SK-N-SH (cell line): ENCODE data around the gene MRPL51. TPM values are rescaled to one million over a fixed set of nuclear protein-coding genes. Genes with fewer than 3 reads are reported as not detected.

Source experiments
- CTCF ChIA-PET: fragments of 300-600, 350-600 bp; formaldehyde crosslinking; extraction: SDS; loops from one replicate; lab custom pipeline; 2021; lab: Yijun Ruan, JAX
- POLR2A ChIA-PET: fragments of 350-600 bp; sonication (Branson Sonifier 250); formaldehyde crosslinking; extraction: SDS; loops from one replicate; lab custom pipeline; 2020; ENCODE audit warnings: antibody characterized with exemption, inconsistent platforms; lab: Yijun Ruan, JAX
- DNase-seq: peaks from one replicate; pipeline ENCODE4 v3.0.0; 2012
- H2AFZ ChIP-seq: fragments of 200-600 bp; sonication (generic); 2 replicates; pipeline ENCODE4 v1.8.1; 2016; ENCODE audit warnings: antibody characterized with exemption, mild to moderate bottlenecking, low read depth
- H3F3A ChIP-seq: fragments of 200-600 bp; sonication (generic); replicated peaks from 2 replicates; pipeline ENCODE3; 2016; ENCODE audit warnings: antibody characterized with exemption, mild to moderate bottlenecking; ENCODE audit not compliant: insufficient read depth
- H3K27ac ChIP-seq, 2 experiments: fragments of 200-500 bp in 1 of 2; fragments of 200-600 bp in 1 of 2; sonication (Bioruptor generic) in 1 of 2; sonication (generic), shearing (Covaris generic) in 1 of 2; 2 replicates each; pipeline versions ENCODE4 v1.5.1 to v1.6.1; 2014 to 2016; ENCODE audit warnings: low read depth in 2 of 2, inconsistent platforms in 1 of 2, low read length in 1 of 2, mild to moderate bottlenecking in 1 of 2, mixed read lengths in 1 of 2
- H3K27me3 ChIP-seq: fragments of 200-600 bp; sonication (generic), shearing (Covaris generic); 2 replicates; pipeline ENCODE4 v1.6.1; 2016; ENCODE audit warnings: mixed run types; ENCODE audit not compliant: insufficient read depth
- H3K36me3 ChIP-seq, 2 experiments: fragments of 200-500 bp in 1 of 2; fragments of 200-600 bp in 1 of 2; sonication (Bioruptor generic) in 1 of 2; sonication (generic) in 1 of 2; replicated peaks in 1 of 2; 2 replicates each; pipeline versions ENCODE3 to v1.5.1; 2014 to 2016; ENCODE audit warnings: low read length in 1 of 2, mild to moderate bottlenecking in 1 of 2; ENCODE audit not compliant: insufficient read depth in 2 of 2, control insufficient read depth in 1 of 2
- H3K4me1 ChIP-seq, 2 experiments: fragments of 200-500 bp in 1 of 2; fragments of 200-600 bp in 1 of 2; sonication (Bioruptor generic) in 1 of 2; sonication (generic), shearing (Covaris generic) in 1 of 2; 2 replicates each; pipeline versions ENCODE4 v1.5.1 to v1.6.1; 2014 to 2016; ENCODE audit warnings: low read depth in 1 of 2, low read length in 1 of 2, mixed run types in 1 of 2; ENCODE audit not compliant: insufficient read depth in 2 of 2, control insufficient read depth in 1 of 2
- H3K4me2 ChIP-seq: fragments of 200-600 bp; sonication (generic), shearing (Covaris generic); 2 replicates; pipeline ENCODE4 v1.6.1; 2017; ENCODE audit warnings: mixed run types
- H3K4me3 ChIP-seq, 2 experiments: fragments of 200-500 bp in 1 of 2; fragments of 200-600 bp in 1 of 2; sonication (Bioruptor generic) in 1 of 2; sonication (generic), shearing (Covaris generic) in 1 of 2; 2 replicates each; pipeline versions ENCODE4 v1.5.1 to v1.8.1; 2014 to 2016; ENCODE audit warnings: low read depth in 2 of 2, inconsistent platforms in 1 of 2, low read length in 1 of 2, mild to moderate bottlenecking in 1 of 2, mixed read lengths in 1 of 2, moderate library complexity in 1 of 2
- H3K79me2 ChIP-seq: fragments of 200-600 bp; sonication (generic); 2 replicates; pipeline ENCODE4 v1.8.1; 2017; ENCODE audit warnings: mild to moderate bottlenecking; ENCODE audit not compliant: insufficient read depth
- H3K9ac ChIP-seq: fragments of 200-600 bp; sonication (generic); 2 replicates; pipeline ENCODE4 v1.6.1; 2017; ENCODE audit warnings: mixed run types
- H3K9me2 ChIP-seq: fragments of 200-600 bp; sonication (generic); 2 replicates; pipeline ENCODE4 v1.6.1; 2017; ENCODE audit warnings: mixed run types
- H3K9me3 ChIP-seq: fragments of 200-600 bp; sonication (generic); 2 replicates; pipeline ENCODE4 v1.6.1; 2017; ENCODE audit warnings: mixed run types, mild to moderate bottlenecking, moderate library complexity
- H4K20me1 ChIP-seq: fragments of 200-600 bp; sonication (generic); 2 replicates; pipeline ENCODE4 v1.6.1; 2017; ENCODE audit warnings: mild to moderate bottlenecking, mixed run types; ENCODE audit not compliant: insufficient read depth
- ELF1 ChIP-seq: IDR thresholded peaks from 2 replicates; pipeline ENCODE4 v1.4.0; 2012
- EP300 ChIP-seq, 2 experiments: IDR thresholded peaks; 2 replicates each; pipeline versions ENCODE4 v1.4.0 to v1.6.1; 2012; ENCODE audit warnings: borderline replicate concordance in 1 of 2, low read depth in 1 of 2, low read length in 1 of 2
- EZH2phosphoT487 ChIP-seq: fragments of 200-600 bp; sonication (generic); IDR thresholded peaks from 2 replicates; pipeline ENCODE4 v1.6.1; 2017; ENCODE audit warnings: low read depth, mixed run types, mild to moderate bottlenecking, antibody characterized with exemption, moderate library complexity, borderline replicate concordance
- FOSL2 ChIP-seq: IDR thresholded peaks from 2 replicates; pipeline ENCODE4 v1.4.0; 2012; ENCODE audit warnings: low read depth, mild to moderate bottlenecking, moderate library complexity, borderline replicate concordance
- FOXJ3 ChIP-seq: sonication (generic); formaldehyde crosslinking; IDR thresholded peaks from 2 replicates; pipeline ENCODE4 v1.5.1; 2020; ENCODE audit warnings: mild to moderate bottlenecking, missing genetic modification reagents
- IRF3 ChIP-seq: fragments of 150-350 bp; IDR thresholded peaks from 2 replicates; pipeline ENCODE4 v1.6.1; 2016; ENCODE audit warnings: mild to moderate bottlenecking, low read depth, low read length
- JUND ChIP-seq: IDR thresholded peaks from 2 replicates; pipeline ENCODE4 v1.4.0; 2012
- MEF2A ChIP-seq: IDR thresholded peaks from 2 replicates; pipeline ENCODE4 v1.4.0; 2012; ENCODE audit warnings: low read depth, borderline replicate concordance
- MXI1 ChIP-seq: IDR thresholded peaks from 2 replicates; pipeline ENCODE4 v1.6.1; 2012; ENCODE audit warnings: mild to moderate bottlenecking, low read depth, low read length, improper control_type of control experiment
- NFIC ChIP-seq: IDR thresholded peaks from 2 replicates; pipeline ENCODE4 v1.4.0; 2012; ENCODE audit warnings: borderline replicate concordance
- NRF1 ChIP-seq: IDR thresholded peaks from 2 replicates; pipeline ENCODE4 v1.6.1; 2012; ENCODE audit warnings: low read depth, mild to moderate bottlenecking, low read length
- PBX3 ChIP-seq: IDR thresholded peaks from 2 replicates; pipeline ENCODE4; 2012
- RAD21 ChIP-seq: IDR thresholded peaks from 2 replicates; pipeline ENCODE4 v1.6.1; 2012; ENCODE audit warnings: mild to moderate bottlenecking, low read length
- RFX5 ChIP-seq: IDR thresholded peaks from 2 replicates; pipeline ENCODE4 v1.6.1; 2012; ENCODE audit warnings: mild to moderate bottlenecking, improper control_type of control experiment, low read length
- SIN3A ChIP-seq: IDR thresholded peaks from 2 replicates; pipeline ENCODE4 v1.6.1; 2012; ENCODE audit warnings: low read depth, mild to moderate bottlenecking, low read length, moderate library complexity, borderline replicate concordance
- SMC3 ChIP-seq: IDR thresholded peaks from 2 replicates; pipeline ENCODE4 v1.6.1; 2012; ENCODE audit warnings: low read depth, low read length, improper control_type of control experiment
- TAF1 ChIP-seq: IDR thresholded peaks from 2 replicates; pipeline ENCODE4 v1.6.1; 2012; ENCODE audit warnings: low read depth, mild to moderate bottlenecking, low read length, moderate library complexity, borderline replicate concordance
- TCF12 ChIP-seq: IDR thresholded peaks from 2 replicates; pipeline ENCODE4 v1.4.0; 2012
- USF1 ChIP-seq: IDR thresholded peaks from 2 replicates; pipeline ENCODE4 v1.4.0; 2012; ENCODE audit warnings: low read depth, borderline replicate concordance
- ZBTB33 ChIP-seq: IDR thresholded peaks from 2 replicates; pipeline ENCODE4 v1.4.0; 2012; ENCODE audit warnings: low read depth, borderline replicate concordance
- WGBS: methylation state at CpG from one replicate; pipeline ENCODE4 v1.1.6; 2017; ENCODE audit warnings: low lambda C conversion rate; 5-methylcytosine and 5-hydroxymethylcytosine counted together
- polyA plus RNA-seq, 3 experiments: library from polyadenylated mRNA; depleted of rRNA; stranded (reverse); fragments of >200 nt; gene quantifications; 2 replicates each; pipeline ENCODE4 v1.2.3, GENCODE V29; 2012

The MRPL51 gene
- polyA plus RNA-seq, 1 of the 3 experiments (the other 2 are of a cell fraction), result 189 TPM

- no peak for TF ChIP-seq NFIC
- TF ChIP-seq PBX3, result peak; percentile 95
- TF ChIP-seq EP300 (IDR thresholded peaks at IDR 0.05; ENCODE audit: borderline replicate concordance in 1 of 2, low read depth in 1 of 2, low read length in 1 of 2), result 0 out of 4 replicates have a peak, but pooled peaks of 1 of the 2 experiments have one; percentile 7
- no peak for TF ChIP-seq ELF1
- TF ChIP-seq JUND, result peak; percentile 60; the same call in 1 of the 2 replicates
- peak; percentile 51; the same call in 1 of the 2 replicates for TF ChIP-seq TCF12
- TF ChIP-seq MXI1, result peak; percentile 37; the same call in 1 of the 2 replicates
- TF ChIP-seq SIN3A, result peak; percentile 68; the same call in 1 of the 2 replicates
- no peak for TF ChIP-seq USF1
- peak; percentile 53; the same call in 1 of the 2 replicates for TF ChIP-seq NRF1
These were observed 39.2 kb upstream of the MRPL51 start (continued) for GRCh38 chr12:6532051-6532926.

GRCh38 chr12:6530576-6531260 lies 37.7 kb upstream of the MRPL51 start:
- TF ChIP-seq EP300 (IDR thresholded peaks at IDR 0.05; ENCODE audit: borderline replicate concordance in 1 of 2, low read depth in 1 of 2, low read length in 1 of 2) (no peak), RAD21 (no peak), TCF12 (no peak), NFIC (no peak), FOSL2 (no peak), IRF3 (no peak), FOXJ3 (CRISPR knock-in tag) (no peak), EZH2phosphoT487 (no peak), SMC3 (no peak), MEF2A (no peak), RFX5 (no peak), NRF1 (no peak), TAF1 (no peak), ZBTB33 (no peak)
- CTCF ChIA-PET, result interaction anchor here (0.6 to 2.5 kb wide), 5 partner anchors 20 to 224 kb away, joined by 3 to 8 read pairs (median 4); no protein-coding TSS in a partner anchor
- H3K9me2 ChIP-seq, result no peaks in the 10 kb centered on the region
- no peak overlapping the region for H3K9ac ChIP-seq
- no peak overlapping the region for H2AFZ ChIP-seq
- POLR2A ChIA-PET, result interaction anchor here (0.7 to 3.2 kb wide), 2 partner anchors 7 to 197 kb away, joined by 3 to 14 read pairs; no protein-coding TSS in a partner anchor
- DNase-seq, result no peak
- WGBS, result 96% methylated on average over 18 of the region's 18 CpGs
- peaks cover 10 to 14% of the 10 kb centered on the region in 2 experiments; a peak in 2 of 4 replicates for H3K4me1 ChIP-seq
- peak overlapping the region; percentile 47 to 96; a peak in 3 of 4 replicates for H3K27ac ChIP-seq
- H3K4me3 ChIP-seq, result no peak overlapping the region
- H3K9me3 ChIP-seq, result no peaks in the 10 kb centered on the region
- no peak overlapping the region for H3K4me2 ChIP-seq
- no peaks in the 10 kb centered on the region for H3K27me3 ChIP-seq
- peaks cover 42% of the 10 kb centered on the region for H3K79me2 ChIP-seq
- H3K36me3 ChIP-seq, result peaks cover 41 to 59% of the 10 kb centered on the region in 2 experiments
- peaks cover 48% of the 10 kb centered on the region for H3F3A ChIP-seq
- H4K20me1 ChIP-seq, result peaks cover 13% of the 10 kb centered on the region
